Neural progenitor cell (in vitro differentiated cells): ENCODE data around the gene CABYR. TPM values are rescaled to one million over a fixed set of nuclear protein-coding genes. Genes with fewer than 3 reads are reported as not detected.

Experiments
- DNase-seq: peaks from one replicate; pipeline ENCODE4 v3.0.0-alpha.2; 2016; ENCODE audit warnings: low spot score
- H2AFZ ChIP-seq: fragments of 200-600 bp; sonication (generic); replicated peaks from 2 replicates; pipeline ENCODE4 v1.6.1; 2016; ENCODE audit warnings: antibody characterized with exemption
- H3F3A ChIP-seq: fragments of 200-600 bp; sonication (generic); 2 replicates; pipeline ENCODE4 v1.6.1; 2016; ENCODE audit warnings: antibody characterized with exemption, low read depth
- H3K27ac ChIP-seq: fragments of 200-600 bp; sonication (generic); 2 replicates; pipeline ENCODE4 v1.5.1; 2016; ENCODE audit warnings: mild to moderate bottlenecking
- H3K27me3 ChIP-seq: fragments of 200-600 bp; sonication (generic); 2 replicates; pipeline ENCODE4 v1.6.1; 2016; ENCODE audit warnings: mild to moderate bottlenecking, moderate library complexity
- H3K36me3 ChIP-seq: fragments of 200-600 bp; sonication (generic); 2 replicates; pipeline ENCODE4 v1.5.1; 2016
- H3K4me1 ChIP-seq: fragments of 200-600 bp; sonication (generic); 2 replicates; pipeline ENCODE4 v1.6.1; 2016; ENCODE audit warnings: mixed run types
- H3K4me2 ChIP-seq: fragments of 200-600 bp; sonication (generic); 2 replicates; pipeline ENCODE4 v1.6.1; 2016
- H3K4me3 ChIP-seq: fragments of 200-600 bp; sonication (generic); 2 replicates; pipeline ENCODE4 v1.5.1; 2016
- H3K79me2 ChIP-seq: fragments of 200-600 bp; sonication (generic); 2 replicates; pipeline ENCODE4 v1.6.1; 2016; ENCODE audit warnings: low read depth
- H3K9ac ChIP-seq: fragments of 200-600 bp; sonication (generic); 2 replicates; pipeline ENCODE4 v1.6.1; 2016
- H3K9me3 ChIP-seq: fragments of 200-600 bp; sonication (generic); 2 replicates; pipeline ENCODE4 v1.5.1; 2016; ENCODE audit warnings: low read depth
- H4K20me1 ChIP-seq: fragments of 200-600 bp; sonication (generic); 2 replicates; pipeline ENCODE4 v1.6.1; 2016; ENCODE audit warnings: low read depth
- H3K27ac Mint-ChIP-seq: 3 replicates; pipeline ENCODE4 v1.8.0; 2021; ENCODE audit warnings: mixed read lengths
- H3K27me3 Mint-ChIP-seq: 2 replicates; pipeline ENCODE4 v1.8.0; 2022; ENCODE audit warnings: low read depth, mild to moderate bottlenecking, inconsistent platforms, moderate library complexity, mixed read lengths; ENCODE audit not compliant: insufficient read depth
- H3K36me3 Mint-ChIP-seq: 3 replicates; pipeline ENCODE4 v1.8.0; 2021; ENCODE audit warnings: mixed read lengths
- H3K4me1 Mint-ChIP-seq: 3 replicates; pipeline ENCODE4 v1.8.0; 2021; ENCODE audit warnings: mixed read lengths
- H3K4me3 Mint-ChIP-seq: 3 replicates; pipeline ENCODE4 v1.8.0; 2021; ENCODE audit warnings: mild to moderate bottlenecking, moderate library complexity, mixed read lengths
- H3K9me3 Mint-ChIP-seq: 3 replicates; pipeline ENCODE4 v1.8.0; 2020; ENCODE audit warnings: mixed read lengths
- EZH2 ChIP-seq: fragments of 200-600 bp; sonication (generic); IDR thresholded peaks from 2 replicates; pipeline ENCODE4 v1.6.1; 2017; ENCODE audit warnings: antibody characterized with exemption, mild to moderate bottlenecking, moderate library complexity
- EZH2phosphoT487 ChIP-seq: fragments of 200-600 bp; sonication (generic); IDR thresholded peaks from 2 replicates; pipeline ENCODE4 v1.6.1; 2017; ENCODE audit warnings: antibody characterized with exemption
- small RNA-seq: library from RNA; depleted of rRNA; stranded (forward); fragments of <200 nt; gene quantifications from one replicate; pipeline ENCODE3, GENCODE V24; 2015
- total RNA-seq: library from RNA; depleted of rRNA; stranded (reverse); fragments of >200 nt; gene quantifications from 2 replicates; pipeline ENCODE4 v1.2.3, GENCODE V29; 2015; ENCODE audit warnings: low replicate concordance
- TF ChIP-seq, protein P1 (sequence below): fragments of 200-600 bp; sonication (generic); IDR thresholded peaks from 2 replicates; pipeline ENCODE4 v1.5.1; 2017; ENCODE audit warnings: antibody characterized with exemption, mild to moderate bottlenecking

Gene CABYR
- total RNA-seq, 1 donor from 2014 or later, result 12.0 TPM

DNA sequence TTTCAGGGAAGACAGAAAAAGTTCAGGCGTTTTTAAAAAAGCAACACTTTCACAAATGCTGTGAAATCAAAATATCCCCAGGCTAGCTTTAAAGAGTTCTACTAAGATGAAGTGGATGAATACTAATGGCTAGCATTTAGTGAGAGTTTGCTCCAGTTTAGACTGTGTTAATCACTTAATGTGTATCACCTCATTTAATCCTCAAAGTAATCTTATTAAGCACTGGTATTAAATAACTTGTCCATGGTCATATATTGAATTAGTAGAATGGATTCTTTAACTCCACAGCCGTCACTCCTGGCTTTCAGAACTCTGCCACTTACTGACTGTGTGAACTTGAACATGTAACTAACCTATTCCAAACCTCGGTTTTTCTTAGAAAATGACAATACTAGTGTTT is 66.0 kb downstream of the CABYR start:
- Histone ChIP-seq H3K4me1 (peaks cover 10% of the 10 kb centered on the region), H3F3A (no peaks in the 10 kb centered on the region), H3K4me3 (no peak overlapping the region), H3K9me3 (no peaks in the 10 kb centered on the region), H4K20me1 (no peaks in the 10 kb centered on the region), H3K36me3 (no peaks in the 10 kb centered on the region), H3K9ac (no peak overlapping the region), H3K4me2 (no peak overlapping the region), H3K27ac (no peak overlapping the region), H3K79me2 (no peaks in the 10 kb centered on the region), H3K27me3 (no peaks in the 10 kb centered on the region), H2AFZ (no peak overlapping the region)
- Mint-ChIP-seq H3K4me3 (no peak overlapping the region), H3K36me3 (peaks cover 11% of the 10 kb centered on the region), H3K9me3 (no peaks in the 10 kb centered on the region), H3K27me3 (peaks cover 4% of the 10 kb centered on the region), H3K4me1 (peaks cover 12% of the 10 kb centered on the region), H3K27ac (no peak overlapping the region)
- no peak for TF ChIP-seq EZH2phosphoT487
- TF ChIP-seq EZH2, result no peak
- TF ChIP-seq, protein P1, sequence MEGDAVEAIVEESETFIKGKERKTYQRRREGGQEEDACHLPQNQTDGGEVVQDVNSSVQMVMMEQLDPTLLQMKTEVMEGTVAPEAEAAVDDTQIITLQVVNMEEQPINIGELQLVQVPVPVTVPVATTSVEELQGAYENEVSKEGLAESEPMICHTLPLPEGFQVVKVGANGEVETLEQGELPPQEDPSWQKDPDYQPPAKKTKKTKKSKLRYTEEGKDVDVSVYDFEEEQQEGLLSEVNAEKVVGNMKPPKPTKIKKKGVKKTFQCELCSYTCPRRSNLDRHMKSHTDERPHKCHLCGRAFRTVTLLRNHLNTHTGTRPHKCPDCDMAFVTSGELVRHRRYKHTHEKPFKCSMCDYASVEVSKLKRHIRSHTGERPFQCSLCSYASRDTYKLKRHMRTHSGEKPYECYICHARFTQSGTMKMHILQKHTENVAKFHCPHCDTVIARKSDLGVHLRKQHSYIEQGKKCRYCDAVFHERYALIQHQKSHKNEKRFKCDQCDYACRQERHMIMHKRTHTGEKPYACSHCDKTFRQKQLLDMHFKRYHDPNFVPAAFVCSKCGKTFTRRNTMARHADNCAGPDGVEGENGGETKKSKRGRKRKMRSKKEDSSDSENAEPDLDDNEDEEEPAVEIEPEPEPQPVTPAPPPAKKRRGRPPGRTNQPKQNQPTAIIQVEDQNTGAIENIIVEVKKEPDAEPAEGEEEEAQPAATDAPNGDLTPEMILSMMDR, result no peak
- DNase-seq, result no peak

DNA sequence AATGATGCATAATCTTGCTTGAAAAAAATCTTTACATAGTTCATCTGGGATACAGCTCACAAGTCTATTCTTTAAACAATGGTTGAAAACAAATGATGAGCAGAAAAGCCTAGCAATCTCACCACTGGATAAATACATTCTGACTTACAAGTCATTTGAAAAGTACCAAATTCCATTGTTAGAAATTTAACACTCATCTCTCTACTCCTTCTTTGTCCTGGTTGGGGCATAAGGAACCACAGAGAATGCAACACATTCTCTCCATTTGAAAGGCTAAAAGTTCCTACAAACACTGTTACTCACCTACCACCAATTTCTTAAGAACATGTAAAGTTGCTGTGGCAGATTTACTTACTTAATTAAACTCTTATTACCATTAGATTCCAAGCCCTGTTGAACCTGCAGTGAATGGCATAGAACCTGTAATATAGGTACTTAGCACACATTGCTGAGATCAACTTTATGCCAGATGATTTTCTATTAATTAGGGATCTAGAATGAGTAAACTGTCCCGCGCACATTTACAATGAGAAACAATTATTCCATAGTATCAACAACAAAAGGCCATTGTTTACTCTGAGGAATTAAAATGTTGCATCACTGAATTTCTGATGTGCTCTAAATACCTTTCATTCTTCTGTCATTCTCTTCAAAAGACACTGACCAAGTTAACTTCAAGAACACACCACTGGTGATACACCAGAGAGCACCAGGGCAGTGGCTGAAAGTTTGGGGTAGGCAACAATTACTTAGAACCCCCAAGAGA is 69.6 kb downstream of the CABYR start:
- H3K36me3 ChIP-seq, result no peaks in the 10 kb centered on the region
- Mint-ChIP-seq H3K27me3 (peaks cover 4% of the 10 kb centered on the region), H3K27ac (no peak overlapping the region), H3K4me1 (peaks cover 4% of the 10 kb centered on the region), H3K36me3 (peaks cover 13% of the 10 kb centered on the region), H3K4me3 (no peak overlapping the region), H3K9me3 (no peaks in the 10 kb centered on the region)
- H3K4me3 ChIP-seq, result no peak overlapping the region
- H3K9ac ChIP-seq, result no peak overlapping the region
- H3K4me1 ChIP-seq, result peaks cover 10% of the 10 kb centered on the region
- no peaks in the 10 kb centered on the region for H3K9me3 ChIP-seq
- TF ChIP-seq, protein P1, result no peak
- no peak for TF ChIP-seq EZH2
- no peaks in the 10 kb centered on the region for H3K79me2 ChIP-seq
- H4K20me1 ChIP-seq, result no peaks in the 10 kb centered on the region
- peak overlapping the region; percentile 47 for H3K27ac ChIP-seq
- no peaks in the 10 kb centered on the region for H3K27me3 ChIP-seq
- H3F3A ChIP-seq, result no peaks in the 10 kb centered on the region
- DNase-seq, result no peak
- H3K4me2 ChIP-seq, result no peak overlapping the region
- no peak overlapping the region for H2AFZ ChIP-seq

DNA sequence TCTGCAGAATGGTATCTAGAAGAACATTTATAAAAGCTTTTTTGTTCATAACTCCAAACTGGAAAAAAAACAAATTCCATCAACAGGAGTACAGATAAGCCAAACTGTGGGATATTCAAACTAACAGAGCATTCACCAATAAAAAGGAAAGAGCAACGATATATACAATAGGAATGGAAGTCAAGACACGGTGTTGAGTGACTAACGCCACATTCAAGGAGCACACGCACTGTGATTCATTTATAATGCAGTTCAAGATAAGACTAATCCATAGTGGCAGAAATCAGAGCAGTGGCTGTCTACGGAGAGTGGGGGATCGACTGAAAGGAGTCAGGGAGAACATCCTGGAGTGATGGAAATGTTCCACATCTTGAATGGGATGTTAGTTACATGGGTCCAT is 70.7 kb downstream of the CABYR start:
- H3K4me1 Mint-ChIP-seq, result peaks cover 11% of the 10 kb centered on the region

More for the DNA sequence above, 70.7 kb downstream of the CABYR start:
- H3K79me2 ChIP-seq, result no peaks in the 10 kb centered on the region
- Mint-ChIP-seq H3K36me3 (peaks cover 13% of the 10 kb centered on the region), H3K4me3 (no peak overlapping the region), H3K27ac (no peak overlapping the region), H3K27me3 (peaks cover 4% of the 10 kb centered on the region), H3K9me3 (no peaks in the 10 kb centered on the region)
- TF ChIP-seq, protein P1, result no peak
- no peak for TF ChIP-seq EZH2
- TF ChIP-seq EZH2phosphoT487, result no peak
- no peak for DNase-seq
- H3K4me1 ChIP-seq, result peaks cover 19% of the 10 kb centered on the region
- no peaks in the 10 kb centered on the region for H3K9me3 ChIP-seq
- H2AFZ ChIP-seq, result no peak overlapping the region
- no peaks in the 10 kb centered on the region for H3K36me3 ChIP-seq
- no peak overlapping the region for H3K9ac ChIP-seq
- peaks cover 4% of the 10 kb centered on the region for H4K20me1 ChIP-seq
- no peak overlapping the region for H3K27ac ChIP-seq
- H3K27me3 ChIP-seq, result no peaks in the 10 kb centered on the region
- H3K4me2 ChIP-seq, result no peak overlapping the region
- no peak overlapping the region for H3K4me3 ChIP-seq
- no peaks in the 10 kb centered on the region for H3F3A ChIP-seq

Small RNA genes within 50 kb of the gene (small RNA-seq; reads per million reads assigned to genes)
- not detected for gene RF00017
- 0.11 reads per million for gene RNA5SP452
- 12.8 reads per million, percentile 96 among the genes with 10 or more reads in this experiment for gene RNU5A-6P

Other genes with a start within 250 kb of the CABYR start
- gene TTC39C, start 124.3 kb upstream of the CABYR start, total RNA-seq, result 26.1 and 27.6 TPM in 2 replicates